ENCODE data around the gene MEGF6. TPM values are rescaled to one million over a fixed set of nuclear protein-coding genes. Genes with fewer than 3 reads are reported as not detected.

The MEGF6 gene
- total RNA-seq: 75.4 and 77.3 TPM in 2 replicates
- total RNA-seq (2013): 20.4 TPM
- polyA plus RNA-seq: 43.2 and 60.8 TPM in 2 replicates
- polyA minus RNA-seq: 47.2 and 70.1 TPM in 2 replicates

- 1% methylated on average over 67 of the region's 87 CpGs for WGBS (ENCODE audit: insufficient coverage)
- Mint-ChIP-seq H3K27me3 (peaks cover 33% of the 10 kb centered on the region), H3K4me1 (peaks cover 13% of the 10 kb centered on the region), H3K27ac (no peak within 1 kb of the TSS), H3K9me3 (ENCODE audit: insufficient read depth) (no peaks in the 10 kb centered on the region), H3K4me3 (peak within 1 kb of the TSS; percentile 77)
- ChIA-PET CTCF (no interaction called here), POLR2A (no interaction called here)
- peak; percentile 40 for DNase-seq
- no peak within 1 kb of the TSS for H3K27ac ChIP-seq (ENCODE audit: low read length in 2 of 2)
- H3K9me3 ChIP-seq (ENCODE audit: control extremely low read depth in 1 of 3, control insufficient read depth in 2 of 3, insufficient read depth in 1 of 3, low read length in 2 of 3): no peaks in the 10 kb centered on the region
- intact Hi-C loops (cut with micrococcal nuclease): no loop called here
- H3K79me2 ChIP-seq (ENCODE audit: control insufficient read depth, insufficient read depth, low read length): no peaks in the 10 kb centered on the region
- H3K4me3 ChIP-seq (ENCODE audit: control extremely low read depth in 1 of 5, extremely low read depth in 1 of 5, insufficient read depth in 1 of 5, low read depth in 2 of 5, low read length in 4 of 5): peak within 1 kb of the TSS in 4 of 5 experiments; percentile 15 to 45 (median 42)
- peaks cover 0 to 44% (median 12%) of the 10 kb centered on the region in 4 experiments for H3K27me3 ChIP-seq (replicated peaks in 1 of 4; ENCODE audit: control extremely low read depth in 1 of 4, control insufficient read depth in 3 of 4, insufficient read depth in 4 of 4, low read length in 3 of 4)
- ATAC-seq (ENCODE audit: low read depth): peak; percentile 75
- TF ChIP-seq, protein P1, sequence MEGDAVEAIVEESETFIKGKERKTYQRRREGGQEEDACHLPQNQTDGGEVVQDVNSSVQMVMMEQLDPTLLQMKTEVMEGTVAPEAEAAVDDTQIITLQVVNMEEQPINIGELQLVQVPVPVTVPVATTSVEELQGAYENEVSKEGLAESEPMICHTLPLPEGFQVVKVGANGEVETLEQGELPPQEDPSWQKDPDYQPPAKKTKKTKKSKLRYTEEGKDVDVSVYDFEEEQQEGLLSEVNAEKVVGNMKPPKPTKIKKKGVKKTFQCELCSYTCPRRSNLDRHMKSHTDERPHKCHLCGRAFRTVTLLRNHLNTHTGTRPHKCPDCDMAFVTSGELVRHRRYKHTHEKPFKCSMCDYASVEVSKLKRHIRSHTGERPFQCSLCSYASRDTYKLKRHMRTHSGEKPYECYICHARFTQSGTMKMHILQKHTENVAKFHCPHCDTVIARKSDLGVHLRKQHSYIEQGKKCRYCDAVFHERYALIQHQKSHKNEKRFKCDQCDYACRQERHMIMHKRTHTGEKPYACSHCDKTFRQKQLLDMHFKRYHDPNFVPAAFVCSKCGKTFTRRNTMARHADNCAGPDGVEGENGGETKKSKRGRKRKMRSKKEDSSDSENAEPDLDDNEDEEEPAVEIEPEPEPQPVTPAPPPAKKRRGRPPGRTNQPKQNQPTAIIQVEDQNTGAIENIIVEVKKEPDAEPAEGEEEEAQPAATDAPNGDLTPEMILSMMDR (IDR thresholded peaks at IDR 0.05): no peak
- no peak for TF ChIP-seq EZH2 (IDR thresholded peaks at IDR 0.05; ENCODE audit: borderline replicate concordance, insufficient read depth, low read depth, low read length, poor library complexity, severe bottlenecking)
- H3K4me1 ChIP-seq (ENCODE audit: control insufficient read depth in 2 of 2, insufficient read depth in 2 of 2, low read length in 2 of 2): peaks cover 15 to 17% of the 10 kb centered on the region in 2 donors
- no peaks in the 10 kb centered on the region for H4K20me1 ChIP-seq (ENCODE audit: control insufficient read depth, insufficient read depth, low read length, poor library complexity, severe bottlenecking)
- H3K36me3 ChIP-seq (replicated peaks in 1 of 2; ENCODE audit: control extremely low read depth in 1 of 2, control insufficient read depth in 1 of 2, extremely low read depth in 1 of 2, insufficient read depth in 2 of 2, low read length in 1 of 2): no peaks in the 10 kb centered on the region
- H2AFZ ChIP-seq (ENCODE audit: insufficient read depth, low read depth, low read length, poor library complexity, severe bottlenecking): peak within 1 kb of the TSS; percentile 49
- peak within 1 kb of the TSS; percentile 88 for H3K4me2 ChIP-seq (replicated peaks; ENCODE audit: low read depth, low read length, poor library complexity, severe bottlenecking)
- H3K9ac ChIP-seq (ENCODE audit: low read length): peak within 1 kb of the TSS; percentile 55
Measured at GRCh38 chr1:3611170-3612019, at the start of gene MEGF6. Gene MEGF6 (minus strand): TSS chr1:3611508. CDS start chr1:3611268, 240 bp downstream.

GRCh38 chr1:3660704-3661103, 49.4 kb upstream of the MEGF6 start:
- ChIA-PET POLR2A (no interaction called here), CTCF (interaction anchor here (0.9 to 1.2 kb wide), 2 partner anchors 12 to 35 kb away, joined by 3 read pairs; no protein-coding TSS in a partner anchor)
- intact Hi-C loops (cut with micrococcal nuclease): no loop called here
- no peaks in the 10 kb centered on the region for H3K79me2 ChIP-seq (ENCODE audit: control insufficient read depth, insufficient read depth, low read length)
- peaks cover 0 to 3% (median 0%) of the 10 kb centered on the region in 3 donors for H3K9me3 ChIP-seq (ENCODE audit: control extremely low read depth in 1 of 3, control insufficient read depth in 2 of 3, insufficient read depth in 1 of 3, low read length in 2 of 3)
- no peak for TF ChIP-seq EZH2 (IDR thresholded peaks at IDR 0.05; ENCODE audit: borderline replicate concordance, insufficient read depth, low read depth, low read length, poor library complexity, severe bottlenecking)
- TF ChIP-seq, protein P1 (IDR thresholded peaks at IDR 0.05): no peak
- H3K27ac ChIP-seq (ENCODE audit: low read length in 2 of 2): no peak overlapping the region
- ATAC-seq (ENCODE audit: low read depth) (no peak), DNase-seq (no peak)
- Mint-ChIP-seq H3K27me3 (peaks cover 33% of the 10 kb centered on the region), H3K27ac (no peak overlapping the region), H3K4me3 (no peak overlapping the region), H3K4me1 (peaks cover 31% of the 10 kb centered on the region), H3K9me3 (ENCODE audit: insufficient read depth) (no peaks in the 10 kb centered on the region)
- no peak overlapping the region for H2AFZ ChIP-seq (ENCODE audit: insufficient read depth, low read depth, low read length, poor library complexity, severe bottlenecking)
- H3K36me3 ChIP-seq (replicated peaks in 1 of 2; ENCODE audit: control extremely low read depth in 1 of 2, control insufficient read depth in 1 of 2, extremely low read depth in 1 of 2, insufficient read depth in 2 of 2, low read length in 1 of 2): no peaks in the 10 kb centered on the region
- no peak overlapping the region for H3K4me2 ChIP-seq (replicated peaks; ENCODE audit: low read depth, low read length, poor library complexity, severe bottlenecking)
- H3K4me3 ChIP-seq (ENCODE audit: control extremely low read depth in 1 of 5, extremely low read depth in 1 of 5, insufficient read depth in 1 of 5, low read depth in 2 of 5, low read length in 4 of 5): no peak overlapping the region
- H3K4me1 ChIP-seq (ENCODE audit: control insufficient read depth in 2 of 2, insufficient read depth in 2 of 2, low read length in 2 of 2): peaks cover 26 to 35% of the 10 kb centered on the region in 2 donors
- WGBS (ENCODE audit: insufficient coverage): no CpG with 5 or more reads among the region's 2 CpGs
- no peak overlapping the region for H3K9ac ChIP-seq (ENCODE audit: low read length)
- peaks cover 0 to 14% (median 6%) of the 10 kb centered on the region in 4 experiments for H3K27me3 ChIP-seq (replicated peaks in 1 of 4; ENCODE audit: control extremely low read depth in 1 of 4, control insufficient read depth in 3 of 4, insufficient read depth in 4 of 4, low read length in 3 of 4)
- no peaks in the 10 kb centered on the region for H4K20me1 ChIP-seq (ENCODE audit: control insufficient read depth, insufficient read depth, low read length, poor library complexity, severe bottlenecking)
